ENCODE measurements around the gene UBXN11.
"Not testable (repeated sequence)": the region's sequence is repeated elsewhere in the genome, so short reads cannot be mapped to it uniquely, and the experiment has no call there.

Gene UBXN11

DNA sequence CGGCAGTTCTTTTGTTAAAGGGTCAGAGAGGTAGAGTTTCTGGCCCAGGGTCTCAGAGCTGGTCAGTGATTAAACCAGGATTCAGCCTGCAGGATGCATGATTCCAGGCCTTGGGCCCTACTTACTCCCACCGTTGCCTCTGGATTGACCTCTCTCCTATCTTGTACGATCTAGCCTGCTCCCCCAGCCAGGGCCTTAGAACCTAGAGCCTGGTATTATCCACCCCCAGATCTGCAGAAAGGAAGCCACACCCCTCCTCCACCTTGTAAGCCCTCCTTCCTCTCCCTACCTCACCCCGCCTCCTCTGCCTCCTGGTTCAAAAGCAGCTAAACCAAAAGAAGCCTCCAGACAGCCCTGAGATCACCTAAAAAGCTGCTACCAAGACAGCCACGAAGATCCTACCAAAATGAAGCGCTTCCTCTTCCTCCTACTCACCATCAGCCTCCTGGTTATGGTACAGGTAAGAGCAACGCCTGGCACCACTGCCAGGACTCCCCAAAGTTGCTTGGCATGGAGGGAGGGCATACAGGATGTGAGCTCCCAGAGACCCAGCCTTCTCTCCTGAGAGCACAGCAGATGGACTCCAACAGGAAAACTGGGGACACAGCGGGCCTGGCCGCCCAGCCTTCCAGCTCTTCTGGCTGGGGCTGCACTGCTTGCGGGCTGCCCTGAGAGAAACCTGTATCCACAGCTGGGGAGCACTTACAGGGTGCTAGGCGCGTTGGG is 11.3 kb upstream of the UBXN11 start, which contains the start of gene CD52:
Gene CD52, plus strand, starts transcription at position 347 of the 726 bp plus-strand sequence. Its CDS starts 60 bp downstream, at position 407.
- in situ Hi-C loops (cut with MboI; ENCODE audit: low pct_unique_long_range_greater_than_20kb, low sequenced_read_pairs, unreplicated experiment) = no loop called here
- TF ChIP-seq, protein P1, sequence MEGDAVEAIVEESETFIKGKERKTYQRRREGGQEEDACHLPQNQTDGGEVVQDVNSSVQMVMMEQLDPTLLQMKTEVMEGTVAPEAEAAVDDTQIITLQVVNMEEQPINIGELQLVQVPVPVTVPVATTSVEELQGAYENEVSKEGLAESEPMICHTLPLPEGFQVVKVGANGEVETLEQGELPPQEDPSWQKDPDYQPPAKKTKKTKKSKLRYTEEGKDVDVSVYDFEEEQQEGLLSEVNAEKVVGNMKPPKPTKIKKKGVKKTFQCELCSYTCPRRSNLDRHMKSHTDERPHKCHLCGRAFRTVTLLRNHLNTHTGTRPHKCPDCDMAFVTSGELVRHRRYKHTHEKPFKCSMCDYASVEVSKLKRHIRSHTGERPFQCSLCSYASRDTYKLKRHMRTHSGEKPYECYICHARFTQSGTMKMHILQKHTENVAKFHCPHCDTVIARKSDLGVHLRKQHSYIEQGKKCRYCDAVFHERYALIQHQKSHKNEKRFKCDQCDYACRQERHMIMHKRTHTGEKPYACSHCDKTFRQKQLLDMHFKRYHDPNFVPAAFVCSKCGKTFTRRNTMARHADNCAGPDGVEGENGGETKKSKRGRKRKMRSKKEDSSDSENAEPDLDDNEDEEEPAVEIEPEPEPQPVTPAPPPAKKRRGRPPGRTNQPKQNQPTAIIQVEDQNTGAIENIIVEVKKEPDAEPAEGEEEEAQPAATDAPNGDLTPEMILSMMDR (IDR thresholded peaks at IDR 0.05; ENCODE audit: extremely low read depth, insufficient read depth, missing control alignments) = no peak

DNA sequence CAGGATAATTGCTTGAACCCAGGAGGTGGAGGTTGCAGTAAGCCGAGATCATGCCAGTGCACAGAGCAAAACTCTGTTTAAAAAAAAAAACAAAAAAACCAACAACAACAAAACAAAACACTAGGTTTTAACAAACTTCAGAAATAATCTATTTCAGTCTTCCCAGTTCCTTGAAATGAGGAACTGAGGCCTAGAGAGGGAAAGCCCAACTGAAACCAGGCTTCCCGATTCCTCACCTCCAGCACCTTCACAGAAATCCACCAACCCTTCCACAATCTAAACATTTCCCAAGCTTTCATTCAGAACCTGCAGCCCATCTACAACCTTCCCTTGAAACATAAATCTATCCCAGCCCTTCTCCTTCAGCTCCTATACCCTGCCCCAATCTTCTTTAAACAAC is 10.7 kb upstream of the UBXN11 start:
- TF ChIP-seq, protein P1 (IDR thresholded peaks at IDR 0.05; ENCODE audit: extremely low read depth, insufficient read depth, missing control alignments) = no peak

More for the DNA sequence above, 11.3 kb upstream of the UBXN11 start, which contains the start of gene CD52:
- DNase-seq (ENCODE audit: low spot score) = peak; percentile 73

DNA sequence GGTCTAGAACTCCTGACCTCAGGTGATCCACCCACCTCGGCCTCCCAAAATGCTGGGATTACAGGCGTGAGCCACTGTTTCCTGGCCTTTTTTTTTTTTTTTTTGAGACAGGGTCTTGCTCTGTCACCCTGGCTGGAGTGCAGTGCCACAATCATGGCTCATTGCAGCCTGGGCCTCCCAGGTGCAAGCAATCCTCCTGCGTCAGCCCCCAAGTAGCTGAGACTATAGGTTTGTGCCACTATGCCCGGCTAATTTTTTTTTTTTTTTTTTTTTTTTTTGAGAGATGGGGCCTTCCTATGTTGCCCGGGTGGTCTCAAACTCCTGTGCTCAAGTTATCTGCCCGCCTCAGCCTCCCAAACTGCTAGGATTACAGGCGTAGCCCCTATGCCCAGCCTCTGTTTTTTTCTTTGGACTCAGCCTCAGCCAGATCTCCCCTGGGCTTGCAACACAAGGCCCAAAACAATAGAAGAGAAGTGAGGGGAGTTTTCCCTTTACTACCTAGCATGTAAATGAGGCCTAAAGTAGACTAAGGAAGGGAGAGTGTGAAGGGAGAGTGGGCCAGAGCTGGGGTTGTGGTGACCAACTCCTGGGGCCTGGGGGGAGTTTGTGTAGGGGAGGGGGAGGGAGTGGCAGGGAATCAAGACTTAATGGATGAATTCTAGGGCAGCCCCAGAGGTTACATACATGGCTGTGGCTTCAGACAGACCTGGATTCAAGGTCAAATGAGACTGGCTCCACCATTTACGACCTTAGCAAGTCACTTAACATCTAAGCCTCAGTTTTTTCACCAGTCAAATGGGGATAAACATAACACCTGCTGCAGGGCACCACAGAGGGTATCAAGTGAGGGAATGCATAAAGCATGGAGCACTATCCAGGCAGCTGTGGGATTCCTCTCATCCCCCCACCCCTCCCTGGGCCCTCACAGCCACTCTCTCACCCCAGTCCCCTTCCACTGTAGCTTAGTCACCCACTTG is 9.7 kb upstream of the UBXN11 start:
- TF ChIP-seq, protein P1 (IDR thresholded peaks at IDR 0.05; ENCODE audit: extremely low read depth, insufficient read depth, missing control alignments) = no peak
- DNase-seq (ENCODE audit: low spot score) = no peak
- in situ Hi-C loops (cut with MboI; ENCODE audit: low pct_unique_long_range_greater_than_20kb, low sequenced_read_pairs, unreplicated experiment) = no loop called here

More for the DNA sequence above, 10.7 kb upstream of the UBXN11 start:
- in situ Hi-C loops (cut with MboI; ENCODE audit: low pct_unique_long_range_greater_than_20kb, low sequenced_read_pairs, unreplicated experiment) = no loop called here
- DNase-seq (ENCODE audit: low spot score) = no peak

DNA sequence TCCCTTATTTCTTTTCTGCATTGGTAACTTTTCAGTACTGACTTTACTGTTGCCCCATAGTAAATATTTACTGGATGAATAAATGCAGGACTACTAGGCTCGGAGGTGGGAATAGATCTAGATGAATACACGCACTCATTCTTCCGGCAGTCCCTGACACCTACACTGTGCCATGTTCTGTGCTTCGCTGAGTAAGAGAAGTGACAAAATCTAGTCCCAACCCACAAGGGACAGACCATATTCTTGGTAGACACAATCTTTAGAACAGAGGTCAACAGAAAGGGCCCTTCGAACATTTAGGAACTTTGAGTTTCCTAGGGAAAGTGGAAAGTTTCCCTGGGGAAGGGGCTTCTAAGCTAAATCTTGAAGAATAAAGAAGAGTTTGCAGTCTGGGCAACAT is 8.1 kb upstream of the UBXN11 start:
- no peak for DNase-seq (ENCODE audit: low spot score)
- in situ Hi-C loops (cut with MboI; ENCODE audit: low pct_unique_long_range_greater_than_20kb, low sequenced_read_pairs, unreplicated experiment) = no loop called here
- TF ChIP-seq, protein P1 (IDR thresholded peaks at IDR 0.05; ENCODE audit: extremely low read depth, insufficient read depth, missing control alignments) = no peak

DNA sequence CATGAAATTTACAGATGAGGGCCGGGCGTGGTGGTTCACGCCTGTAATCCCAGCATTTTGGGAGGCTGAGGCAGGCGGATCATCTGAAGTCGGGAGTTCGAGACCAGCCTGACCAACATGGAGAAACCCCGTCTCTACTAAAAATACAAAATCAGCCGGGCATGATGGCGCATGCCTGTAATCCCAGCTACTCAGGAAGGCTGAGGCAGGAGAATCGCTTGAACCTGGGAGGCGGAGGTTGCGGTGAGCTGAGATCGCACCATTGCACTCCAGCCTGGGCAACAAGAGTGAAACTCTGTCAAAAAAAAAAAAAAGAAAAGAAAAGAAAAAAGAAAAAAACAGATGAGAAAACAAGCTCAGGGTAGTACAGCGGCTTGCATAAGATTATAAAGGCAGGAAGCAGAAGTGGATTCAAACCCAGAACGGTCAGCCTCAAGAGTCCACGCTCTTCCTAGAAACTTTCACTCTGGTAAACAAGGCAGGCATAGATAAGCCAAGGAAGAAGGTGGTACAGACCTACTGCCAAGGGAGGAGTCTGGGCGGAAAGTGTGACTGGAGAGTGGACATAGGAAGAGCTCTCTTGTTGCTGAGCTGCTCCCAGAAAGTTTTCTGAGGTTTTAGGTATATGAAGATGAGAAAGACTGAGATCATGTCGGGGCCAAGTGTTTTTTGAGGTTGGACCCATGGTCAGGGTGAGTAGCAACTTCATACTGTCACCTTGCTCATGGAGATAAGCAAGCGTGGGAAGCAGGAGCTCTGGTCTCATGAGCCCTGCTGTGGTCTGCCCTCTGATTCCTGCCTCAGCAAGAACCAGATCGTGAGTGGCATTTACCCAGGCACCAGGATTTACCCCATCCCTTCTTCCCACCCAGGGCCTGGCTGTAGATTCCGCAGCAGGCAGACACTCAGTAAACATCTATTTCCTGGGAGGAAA is 1.8 kb upstream of the UBXN11 start:
- DNase-seq (ENCODE audit: low spot score); in situ Hi-C loops (cut with MboI; ENCODE audit: low pct_unique_long_range_greater_than_20kb, low sequenced_read_pairs, unreplicated experiment): not testable (repeated sequence)

DNA sequence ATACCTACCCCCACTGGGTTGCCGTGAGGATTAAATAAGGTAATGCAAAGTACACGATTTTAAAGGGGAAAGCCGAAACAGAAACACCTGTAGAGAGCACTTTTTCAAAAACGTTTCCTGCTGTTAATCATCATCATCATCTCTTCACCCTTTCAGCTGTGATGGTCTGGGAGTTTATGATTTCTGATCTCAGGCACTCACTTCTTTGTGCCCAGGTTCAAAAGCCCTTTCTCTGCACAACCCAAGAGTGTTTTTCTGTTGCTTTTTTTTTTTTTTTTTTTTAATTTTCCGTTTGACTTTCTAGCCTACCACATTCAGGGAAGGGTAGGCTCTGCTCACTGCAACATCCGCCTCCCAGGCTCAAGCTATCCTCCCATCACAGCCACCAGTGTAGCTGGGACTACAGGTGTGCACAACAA is 936 bp upstream of the UBXN11 start:
- TF ChIP-seq, protein P1 (IDR thresholded peaks at IDR 0.05; ENCODE audit: extremely low read depth, insufficient read depth, missing control alignments) = no peak
- DNase-seq (ENCODE audit: low spot score) = no peak
- in situ Hi-C loops (cut with MboI; ENCODE audit: low pct_unique_long_range_greater_than_20kb, low sequenced_read_pairs, unreplicated experiment) = no loop called here
